ENCODE data around the gene FBXO42.

FBXO42 gene

DNA sequence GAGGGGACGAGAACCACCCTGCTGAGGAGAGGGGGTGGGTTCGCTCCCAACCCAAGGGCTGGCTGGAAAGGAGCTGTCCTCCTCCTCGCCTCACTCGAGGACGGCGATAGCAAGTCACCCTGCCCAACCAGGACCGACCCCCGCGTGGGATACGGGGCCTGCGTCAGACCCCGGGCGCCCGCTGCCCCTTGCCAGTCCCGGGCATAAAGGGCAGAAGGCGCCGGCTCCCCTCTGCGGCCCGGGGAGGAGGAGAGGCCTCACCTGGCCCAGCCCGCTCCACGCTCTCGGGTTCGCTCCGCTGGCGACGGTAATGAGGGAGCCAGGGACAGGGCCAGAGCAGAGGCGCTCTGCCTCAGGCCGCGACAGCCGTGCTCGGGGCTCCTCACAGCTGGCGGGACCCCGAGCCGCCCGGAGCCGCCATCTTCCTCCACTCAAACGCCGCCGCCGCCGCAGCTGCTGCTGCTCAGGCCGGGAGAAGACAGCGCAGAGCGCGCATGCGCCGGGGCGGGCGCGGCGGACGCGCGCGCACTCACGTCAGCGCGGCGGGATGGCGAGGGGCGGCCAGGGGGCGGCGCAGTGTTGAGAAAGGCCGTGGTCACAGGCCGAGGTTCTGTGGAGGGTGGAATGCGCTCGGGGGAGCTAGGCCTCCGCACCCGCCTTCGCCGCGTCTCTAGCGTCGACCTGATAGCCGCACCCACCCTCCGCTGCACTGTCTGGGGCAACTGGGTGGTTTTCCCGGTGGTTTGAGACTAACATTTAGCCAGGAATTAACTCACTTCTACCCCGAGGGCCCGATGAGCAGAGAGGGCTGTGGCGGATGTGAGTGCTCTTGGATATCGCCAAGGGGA is at the start of gene FBXO42:
Gene FBXO42, minus strand, starts transcription at position 487 of the 848 bp plus-strand sequence. CDS start 37,062 bp downstream, outside the sequence.
- peak; percentile 95 for DNase-seq (ENCODE audit: extremely low spot score)
- peak; percentile 66 for TF ChIP-seq L3MBTL2 (conservative IDR thresholded peaks at IDR 0.05)
- TF ChIP-seq FOXK2 (IDR thresholded peaks at IDR 0.05): no peak
- ChIA-PET CTCF (interaction anchor here (0.6 to 2.6 kb wide), 4 partner anchors 9 to 140 kb away, joined by 3 to 13 read pairs (median 3); no protein-coding TSS in a partner anchor), POLR2A (interaction anchor here (0.6 to 2.8 kb wide), 12 partner anchors 11 to 136 kb away, joined by 3 to 16 read pairs (median 3); partner anchors contain the start of gene SZRD1)

DNA sequence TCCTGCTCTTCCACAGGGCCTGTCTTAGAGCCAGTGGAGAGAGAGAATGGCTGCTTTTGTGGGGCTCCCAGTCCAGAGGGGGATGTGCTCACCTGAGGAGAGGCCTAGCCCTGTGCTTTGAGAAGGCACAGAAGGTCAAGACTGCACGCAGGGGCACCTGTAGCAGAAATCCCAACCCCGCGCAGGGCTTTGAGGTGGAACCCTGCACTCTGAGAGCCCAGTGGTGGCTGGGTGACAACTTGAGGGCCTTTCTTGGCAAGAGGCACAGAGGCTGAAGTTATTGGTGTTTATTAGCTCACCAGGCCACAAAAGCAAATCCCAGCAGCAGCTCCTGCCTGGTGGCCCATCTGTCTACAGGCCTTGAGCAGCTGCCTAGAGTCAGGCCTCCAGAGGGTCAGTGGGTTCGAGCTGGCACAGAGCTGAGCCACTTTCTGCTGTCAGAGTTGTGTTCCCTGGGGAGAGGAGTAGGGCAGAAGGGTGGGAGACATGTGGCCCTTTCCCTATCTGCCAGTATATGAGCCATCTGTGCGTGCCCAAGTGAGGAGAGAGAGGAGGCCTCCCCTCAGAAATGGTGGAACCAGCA is 46.2 kb upstream of the FBXO42 start:
- DNase-seq (ENCODE audit: extremely low spot score): no peak
- TF ChIP-seq HDGF (IDR thresholded peaks at IDR 0.05; ENCODE audit: borderline replicate concordance) (no peak), BHLHE40 (IDR thresholded peaks at IDR 0.05; ENCODE audit: borderline replicate concordance) (no peak), ELF4 (IDR thresholded peaks at IDR 0.05) (no peak), SUZ12 (IDR thresholded peaks at IDR 0.05) (no peak), ZNF384 (IDR thresholded peaks at IDR 0.05) (no peak)
- ChIA-PET POLR2A (no interaction called here), CTCF (no interaction called here)

DNA sequence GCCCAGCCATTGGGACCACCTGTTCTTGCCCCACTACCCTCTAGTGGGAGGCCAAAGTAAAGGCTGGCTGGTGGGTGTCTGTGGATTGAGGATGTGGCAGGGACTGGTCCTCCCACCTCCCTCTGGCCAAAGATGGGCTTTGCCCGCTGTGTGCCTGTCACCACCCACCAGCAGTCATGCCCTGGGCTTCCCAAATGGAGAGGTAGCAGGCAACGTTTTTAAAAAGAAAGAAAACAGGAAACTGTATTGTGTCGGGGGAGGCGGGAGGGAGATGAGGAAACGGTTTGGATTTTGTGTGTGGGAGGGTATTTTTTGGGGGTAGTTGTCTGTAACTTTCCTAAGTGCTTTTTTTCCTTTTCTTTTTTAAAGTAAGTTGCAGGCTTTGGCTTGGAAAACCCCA is 44.8 kb upstream of the FBXO42 start:
- TF ChIP-seq CTBP1 (IDR thresholded peaks at IDR 0.05; ENCODE audit: borderline replicate concordance) (no peak), ARNT (IDR thresholded peaks at IDR 0.05) (no peak), HDGF (IDR thresholded peaks at IDR 0.05; ENCODE audit: borderline replicate concordance) (no peak), LEF1 (IDR thresholded peaks at IDR 0.05; ENCODE audit: borderline replicate concordance) (no peak), BHLHE40 (IDR thresholded peaks at IDR 0.05; ENCODE audit: borderline replicate concordance) (no peak), L3MBTL2 (conservative IDR thresholded peaks at IDR 0.05) (no peak), ZNF384 (IDR thresholded peaks at IDR 0.05) (no peak), FOXK2 (IDR thresholded peaks at IDR 0.05) (no peak), ELF4 (IDR thresholded peaks at IDR 0.05) (no peak), SP1 (IDR thresholded peaks at IDR 0.05) (no peak), FOXM1 (IDR thresholded peaks at IDR 0.05; ENCODE audit: borderline replicate concordance) (no peak), TARDBP (IDR thresholded peaks at IDR 0.05) (no peak), FOXA1 (IDR thresholded peaks at IDR 0.05) (no peak), NFRKB (IDR thresholded peaks at IDR 0.05) (no peak)
- TF ChIP-seq, protein P1, sequence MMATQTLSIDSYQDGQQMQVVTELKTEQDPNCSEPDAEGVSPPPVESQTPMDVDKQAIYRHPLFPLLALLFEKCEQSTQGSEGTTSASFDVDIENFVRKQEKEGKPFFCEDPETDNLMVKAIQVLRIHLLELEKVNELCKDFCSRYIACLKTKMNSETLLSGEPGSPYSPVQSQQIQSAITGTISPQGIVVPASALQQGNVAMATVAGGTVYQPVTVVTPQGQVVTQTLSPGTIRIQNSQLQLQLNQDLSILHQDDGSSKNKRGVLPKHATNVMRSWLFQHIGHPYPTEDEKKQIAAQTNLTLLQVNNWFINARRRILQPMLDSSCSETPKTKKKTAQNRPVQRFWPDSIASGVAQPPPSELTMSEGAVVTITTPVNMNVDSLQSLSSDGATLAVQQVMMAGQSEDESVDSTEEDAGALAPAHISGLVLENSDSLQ (IDR thresholded peaks at IDR 0.05): no peak
- CTCF ChIA-PET: no interaction called here
- POLR2A ChIA-PET: interaction anchor here (1.5 kb wide), 1 partner anchor 43 kb away, joined by 4 read pairs; the partner anchor contains the start of gene NECAP2
- DNase-seq (ENCODE audit: extremely low spot score): no peak

DNA sequence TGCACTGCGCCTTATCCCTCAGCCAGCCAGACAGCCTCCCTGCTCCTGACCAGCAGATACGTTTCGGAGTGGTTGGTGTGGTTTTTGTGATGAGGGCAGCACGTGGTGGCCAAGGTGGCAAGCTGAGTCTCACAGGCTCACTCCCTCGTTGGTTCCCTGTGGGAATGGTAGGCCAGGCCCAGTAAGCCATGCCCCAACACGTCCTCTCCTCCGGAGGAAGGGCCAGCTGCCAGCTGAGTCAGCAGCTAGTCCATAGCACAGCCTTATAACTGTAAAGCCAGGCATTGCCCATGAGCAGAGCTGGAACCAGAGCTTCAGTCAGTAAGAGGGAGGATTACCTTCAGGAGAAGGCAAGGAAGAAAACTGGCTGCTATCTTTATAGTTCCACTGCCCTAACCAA is 44.3 kb upstream of the FBXO42 start:
- POLR2A ChIA-PET: interaction anchor here (1.5 kb wide), 1 partner anchor 44 kb away, joined by 4 read pairs; the partner anchor contains the start of gene NECAP2
- CTCF ChIA-PET: no interaction called here
- TF ChIP-seq SUZ12 (IDR thresholded peaks at IDR 0.05): no peak
- TF ChIP-seq ZNF384 (IDR thresholded peaks at IDR 0.05): no peak
- DNase-seq (ENCODE audit: extremely low spot score): no peak

DNA sequence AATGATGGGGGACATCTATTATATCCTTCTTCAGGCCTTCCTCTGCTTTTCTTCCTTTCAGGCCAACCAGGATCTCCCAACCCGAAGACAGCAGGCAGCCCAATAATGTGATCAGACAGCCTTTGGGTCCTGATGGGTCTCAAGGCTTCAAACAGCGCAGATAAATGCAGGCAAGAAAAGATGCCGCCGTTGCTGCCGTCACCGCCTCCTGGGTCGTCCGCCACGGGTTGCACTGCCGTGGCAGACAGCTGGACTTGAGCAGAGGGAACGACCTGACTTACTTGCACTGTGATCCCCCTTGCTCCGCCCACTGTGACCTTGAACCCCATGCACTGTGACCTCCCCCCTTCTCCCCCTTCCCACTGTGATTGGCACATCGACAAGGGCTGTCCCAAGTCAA is 42.7 kb upstream of the FBXO42 start:
- DNase-seq (ENCODE audit: extremely low spot score): no peak
- no peak for TF ChIP-seq CTBP1 (IDR thresholded peaks at IDR 0.05; ENCODE audit: borderline replicate concordance)
- TF ChIP-seq HDGF (IDR thresholded peaks at IDR 0.05; ENCODE audit: borderline replicate concordance): no peak
- TF ChIP-seq FOXA1 (IDR thresholded peaks at IDR 0.05): no peak
- no peak for TF ChIP-seq BHLHE40 (IDR thresholded peaks at IDR 0.05; ENCODE audit: borderline replicate concordance)
- TF ChIP-seq, protein P1 (IDR thresholded peaks at IDR 0.05): no peak
- TF ChIP-seq FOXK2 (IDR thresholded peaks at IDR 0.05): no peak
- no peak for TF ChIP-seq L3MBTL2 (conservative IDR thresholded peaks at IDR 0.05)
- no peak for TF ChIP-seq FOXM1 (IDR thresholded peaks at IDR 0.05; ENCODE audit: borderline replicate concordance)
- TF ChIP-seq ZNF384 (IDR thresholded peaks at IDR 0.05): no peak
- no peak for TF ChIP-seq NFRKB (IDR thresholded peaks at IDR 0.05)
- TF ChIP-seq SP1 (IDR thresholded peaks at IDR 0.05): no peak
- TF ChIP-seq ARNT (IDR thresholded peaks at IDR 0.05): no peak
- CTCF ChIA-PET: no interaction called here
- POLR2A ChIA-PET: interaction anchor here (1.4 kb wide), 1 partner anchor 8 kb away, joined by 4 read pairs; no protein-coding TSS in a partner anchor

DNA sequence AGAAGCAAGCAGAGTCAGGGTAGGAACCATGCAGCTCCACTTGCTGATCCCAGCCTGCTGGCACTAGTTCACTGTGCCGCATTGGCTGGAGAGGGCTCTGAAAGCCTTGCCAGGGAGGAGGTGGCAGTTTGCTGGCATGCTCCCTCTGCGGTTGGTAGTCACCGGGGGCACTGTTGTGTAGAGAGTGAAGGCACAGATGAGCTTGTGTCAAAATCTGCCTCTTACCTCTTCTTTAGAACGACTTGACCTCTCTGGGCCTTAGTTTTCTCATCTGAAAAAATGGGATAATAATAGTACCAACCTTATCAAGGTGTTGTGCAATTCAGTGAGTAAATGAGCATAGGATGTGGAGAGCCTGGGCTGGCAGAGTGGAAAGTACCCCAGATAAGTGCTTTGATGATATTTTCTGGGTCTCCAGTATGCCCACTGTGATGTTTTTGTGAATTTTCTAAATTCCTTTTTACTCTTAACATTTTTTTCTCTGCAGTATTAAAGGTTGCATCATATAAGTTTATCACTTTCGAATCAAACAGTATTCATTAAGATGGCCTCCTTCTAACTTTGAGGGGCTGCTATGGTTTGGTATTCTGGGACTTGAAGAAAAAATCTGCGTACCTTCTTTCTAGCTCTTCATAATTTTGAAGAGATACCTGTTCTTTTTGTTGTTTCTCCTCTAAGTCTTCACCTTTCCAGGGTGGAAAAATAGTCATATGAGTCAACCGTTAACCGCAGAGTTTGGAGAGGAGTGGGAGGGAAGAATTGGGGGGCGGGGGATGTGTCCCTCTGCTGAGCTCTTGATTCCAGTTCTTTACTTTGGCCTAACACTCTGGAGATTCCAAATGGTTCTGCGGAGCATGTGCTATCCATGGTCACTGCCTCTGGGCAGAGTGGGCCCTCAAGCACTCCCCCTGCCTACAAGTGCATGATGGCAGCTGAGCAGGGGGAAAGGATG is 41.6 kb upstream of the FBXO42 start:
- POLR2A ChIA-PET: interaction anchor here (1.4 kb wide), 1 partner anchor 9 kb away, joined by 4 read pairs; no protein-coding TSS in a partner anchor
- CTCF ChIA-PET: no interaction called here
- no peak for TF ChIP-seq LEF1 (IDR thresholded peaks at IDR 0.05; ENCODE audit: borderline replicate concordance)
- TF ChIP-seq CTBP1 (IDR thresholded peaks at IDR 0.05; ENCODE audit: borderline replicate concordance): no peak
- no peak for TF ChIP-seq SUZ12 (IDR thresholded peaks at IDR 0.05)
- TF ChIP-seq L3MBTL2 (conservative IDR thresholded peaks at IDR 0.05): no peak
- TF ChIP-seq ELF4 (IDR thresholded peaks at IDR 0.05): no peak
- TF ChIP-seq FOXA1 (IDR thresholded peaks at IDR 0.05): no peak
- no peak for TF ChIP-seq FOXK2 (IDR thresholded peaks at IDR 0.05)
- no peak for TF ChIP-seq TARDBP (IDR thresholded peaks at IDR 0.05)
- TF ChIP-seq FOXM1 (IDR thresholded peaks at IDR 0.05; ENCODE audit: borderline replicate concordance): no peak
- TF ChIP-seq, protein P1 (IDR thresholded peaks at IDR 0.05): no peak
- no peak for TF ChIP-seq HDGF (IDR thresholded peaks at IDR 0.05; ENCODE audit: borderline replicate concordance)
- TF ChIP-seq BHLHE40 (IDR thresholded peaks at IDR 0.05; ENCODE audit: borderline replicate concordance): no peak
- TF ChIP-seq ARNT (IDR thresholded peaks at IDR 0.05): no peak
- no peak for TF ChIP-seq SP1 (IDR thresholded peaks at IDR 0.05)
- TF ChIP-seq NFRKB (IDR thresholded peaks at IDR 0.05): no peak
- no peak for TF ChIP-seq ZNF384 (IDR thresholded peaks at IDR 0.05)
- DNase-seq (ENCODE audit: extremely low spot score): no peak

All from HEK293T (cell line).